SIG-M5 treated with dmso at 0.1 percent for 504 hours (cell line): ENCODE measurements around the gene ARHGAP33.

Source experiments
- DNase-seq: peaks from one replicate; lab custom pipeline; 2025; ENCODE audit not compliant: unreplicated experiment; lab: John Stamatoyannopoulos, UW

ARHGAP33 gene

DNA sequence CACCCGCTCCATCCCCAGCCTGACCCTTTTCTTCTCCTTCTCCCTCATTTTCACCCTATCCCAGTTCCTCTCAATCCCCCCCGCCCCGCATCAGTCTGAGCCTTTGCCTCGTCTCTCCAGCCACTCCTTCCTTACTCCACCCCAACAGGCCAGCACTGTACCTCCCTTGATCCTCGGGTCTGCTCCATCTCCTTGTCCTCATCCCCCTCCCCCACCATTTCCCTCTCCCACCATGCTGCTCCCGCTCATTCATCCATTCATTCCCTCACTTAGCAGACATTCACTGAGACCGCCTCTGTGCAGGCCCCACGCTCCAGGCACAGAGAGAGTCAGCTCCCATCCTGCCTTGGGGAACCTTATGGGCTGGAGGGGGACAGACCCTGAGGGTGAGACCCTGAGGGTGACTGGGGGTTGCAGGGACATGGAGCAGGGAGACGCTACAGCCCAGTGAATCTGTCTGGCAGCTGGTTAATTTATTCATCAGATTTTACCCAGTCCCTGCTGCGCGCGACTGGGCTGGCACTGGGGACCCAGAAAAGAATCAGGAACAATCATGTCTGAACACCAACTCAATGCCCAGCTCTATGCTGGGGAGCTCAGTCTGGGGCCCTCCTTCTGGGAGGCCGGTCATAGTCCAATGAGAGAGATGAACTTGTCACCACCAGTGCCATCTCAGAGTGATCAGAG, 881 bp downstream of the ARHGAP33 start:
- no peak for DNase-seq

DNA sequence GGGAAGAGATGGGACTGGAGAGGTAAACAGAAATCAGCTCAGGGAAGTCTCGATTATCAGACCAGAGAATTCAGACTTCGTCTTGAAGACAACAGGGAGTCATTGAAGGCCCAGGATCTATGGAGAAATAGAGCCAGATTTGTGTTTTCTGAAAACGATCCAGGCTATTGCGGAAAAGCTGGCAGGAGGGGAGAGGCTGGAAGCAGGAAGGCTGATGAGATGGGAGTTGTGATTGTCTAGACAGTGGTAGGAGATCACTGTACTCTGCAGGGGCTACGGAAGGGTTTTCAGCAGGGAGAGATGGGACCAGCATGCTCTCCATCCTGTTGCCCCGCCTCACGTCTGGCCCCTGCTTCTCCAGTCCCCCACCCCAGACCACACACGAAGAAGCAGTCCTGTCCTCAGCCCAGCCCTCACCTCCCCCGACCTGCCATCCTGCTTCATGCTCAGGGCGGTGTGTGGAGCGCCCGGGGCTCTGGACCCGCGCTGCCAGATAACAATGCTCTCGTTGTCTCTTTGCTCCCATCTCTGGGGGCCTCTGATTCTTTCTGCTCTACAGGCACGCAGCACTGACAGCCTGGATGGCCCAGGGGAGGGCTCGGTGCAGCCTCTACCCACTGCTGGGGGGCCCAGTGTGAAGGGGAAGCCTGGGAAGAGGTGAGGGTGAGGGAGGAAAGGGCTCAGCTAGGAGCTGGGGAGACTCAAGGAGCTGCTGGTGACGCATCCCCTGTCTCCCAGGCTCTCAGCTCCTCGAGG, 1.9 kb downstream of the ARHGAP33 start:
- no peak for DNase-seq

DNA sequence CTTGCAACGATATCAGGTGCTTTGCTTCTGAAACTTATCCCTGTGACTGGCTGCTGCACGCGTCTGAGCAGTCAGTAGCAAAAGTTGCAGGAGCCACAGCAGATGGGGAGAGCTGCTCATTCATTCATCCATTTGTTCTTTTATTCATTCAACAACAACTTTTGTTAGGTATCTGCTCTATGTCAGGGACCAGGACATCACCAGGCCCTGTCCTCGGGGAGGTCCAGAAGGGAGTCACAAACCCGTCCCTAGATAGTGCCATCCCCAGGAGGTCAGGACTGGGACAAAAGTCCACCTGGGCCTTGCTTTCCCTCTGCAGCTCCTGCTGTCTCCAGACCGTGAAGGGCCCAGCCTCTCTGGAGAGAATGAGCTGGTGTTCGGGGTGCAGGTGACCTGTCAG, 2.6 kb downstream of the ARHGAP33 start:
- DNase-seq: no peak

DNA sequence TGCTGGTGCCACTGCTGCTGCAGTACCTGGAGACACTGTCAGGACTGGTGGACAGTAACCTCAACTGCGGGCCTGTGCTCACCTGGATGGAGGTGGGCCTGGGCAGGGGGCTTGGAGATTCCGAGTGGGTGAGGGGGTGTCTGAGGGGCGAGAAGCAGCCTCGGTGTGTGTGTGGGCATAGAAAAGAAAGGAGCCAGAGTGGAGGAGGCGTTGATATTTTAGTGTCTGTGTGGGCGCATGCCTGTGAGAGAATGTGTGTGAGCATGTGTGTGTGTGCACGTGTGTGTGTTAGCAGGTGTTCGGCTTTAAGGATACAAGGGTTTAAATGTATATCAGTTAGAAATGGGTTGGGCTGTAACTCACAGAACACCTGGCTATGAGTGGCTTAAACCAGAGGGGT, 3.7 kb downstream of the ARHGAP33 start:
- no peak for DNase-seq

DNA sequence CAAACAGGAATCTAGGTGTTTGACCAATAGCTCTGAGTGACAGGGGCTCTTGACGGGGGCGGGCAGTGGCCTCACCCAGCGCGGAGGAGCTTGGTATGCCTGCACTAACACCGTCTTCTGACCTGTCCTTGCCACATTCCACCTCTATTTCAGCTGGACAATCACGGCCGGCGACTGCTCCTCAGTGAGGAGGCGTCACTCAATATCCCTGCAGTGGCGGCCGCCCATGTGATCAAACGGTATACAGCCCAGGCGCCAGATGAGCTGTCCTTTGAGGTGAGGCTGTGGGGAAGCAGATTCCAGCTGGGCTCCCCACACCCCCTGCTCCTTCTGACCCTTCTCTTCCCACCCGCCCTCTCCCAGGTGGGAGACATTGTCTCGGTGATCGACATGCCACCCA, 4.7 kb downstream of the ARHGAP33 start:
- no peak for DNase-seq

DNA sequence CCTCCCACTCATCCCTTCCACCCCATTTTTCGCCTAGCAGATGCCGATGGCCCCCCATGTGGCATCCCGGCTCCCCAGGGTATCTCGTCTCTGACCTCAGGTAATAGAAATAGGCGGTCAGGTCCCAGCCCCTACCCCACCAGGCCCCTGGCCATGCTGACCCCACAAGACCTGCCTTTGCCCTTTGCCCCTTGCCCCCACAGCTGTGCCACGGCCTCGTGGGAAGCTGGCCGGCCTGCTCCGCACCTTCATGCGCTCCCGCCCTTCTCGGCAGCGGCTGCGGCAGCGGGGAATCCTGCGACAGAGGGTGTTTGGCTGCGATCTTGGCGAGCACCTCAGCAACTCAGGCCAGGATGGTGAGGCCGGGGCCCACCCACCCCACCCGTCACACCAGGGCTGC, 5.4 kb downstream of the ARHGAP33 start:
- no peak for DNase-seq

DNA sequence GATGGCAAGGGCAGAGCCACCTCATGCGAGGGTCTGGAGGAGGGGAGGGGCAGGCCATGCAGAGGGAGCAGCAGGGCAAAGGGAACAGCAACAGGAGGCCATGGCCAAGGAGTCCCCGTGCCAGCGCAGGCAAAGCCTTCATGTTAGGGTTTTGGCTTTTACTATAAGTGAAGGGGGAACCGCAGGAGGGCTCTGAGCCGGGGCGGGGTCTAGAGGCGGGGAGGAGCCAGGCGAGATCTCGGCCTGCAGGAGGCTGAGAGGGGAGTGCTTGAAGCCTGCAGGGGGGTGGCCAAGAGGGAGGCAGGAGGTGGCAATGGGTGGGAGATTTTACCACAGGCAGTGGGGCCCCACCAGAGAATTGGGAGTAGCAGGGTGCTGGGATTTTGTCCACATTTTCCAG, 6.3 kb downstream of the ARHGAP33 start:
- DNase-seq: no peak

DNA sequence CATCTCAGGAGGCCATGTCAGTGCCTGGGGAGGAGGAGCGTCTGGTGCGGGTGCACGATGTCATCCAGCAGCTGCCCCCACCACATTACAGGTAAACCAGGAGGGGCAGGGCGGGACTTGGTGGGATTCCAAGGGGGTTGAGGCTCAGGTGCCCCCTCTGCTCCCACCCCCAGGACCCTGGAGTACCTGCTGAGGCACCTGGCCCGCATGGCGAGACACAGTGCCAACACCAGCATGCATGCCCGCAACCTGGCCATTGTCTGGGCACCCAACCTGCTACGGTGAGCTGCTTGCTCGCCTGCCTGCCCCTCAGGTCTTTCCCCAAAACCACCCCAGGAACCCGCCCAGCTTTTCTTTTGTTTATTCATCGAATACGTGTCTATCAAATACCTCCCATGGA, 7.2 kb downstream of the ARHGAP33 start:
- DNase-seq: no peak

DNA sequence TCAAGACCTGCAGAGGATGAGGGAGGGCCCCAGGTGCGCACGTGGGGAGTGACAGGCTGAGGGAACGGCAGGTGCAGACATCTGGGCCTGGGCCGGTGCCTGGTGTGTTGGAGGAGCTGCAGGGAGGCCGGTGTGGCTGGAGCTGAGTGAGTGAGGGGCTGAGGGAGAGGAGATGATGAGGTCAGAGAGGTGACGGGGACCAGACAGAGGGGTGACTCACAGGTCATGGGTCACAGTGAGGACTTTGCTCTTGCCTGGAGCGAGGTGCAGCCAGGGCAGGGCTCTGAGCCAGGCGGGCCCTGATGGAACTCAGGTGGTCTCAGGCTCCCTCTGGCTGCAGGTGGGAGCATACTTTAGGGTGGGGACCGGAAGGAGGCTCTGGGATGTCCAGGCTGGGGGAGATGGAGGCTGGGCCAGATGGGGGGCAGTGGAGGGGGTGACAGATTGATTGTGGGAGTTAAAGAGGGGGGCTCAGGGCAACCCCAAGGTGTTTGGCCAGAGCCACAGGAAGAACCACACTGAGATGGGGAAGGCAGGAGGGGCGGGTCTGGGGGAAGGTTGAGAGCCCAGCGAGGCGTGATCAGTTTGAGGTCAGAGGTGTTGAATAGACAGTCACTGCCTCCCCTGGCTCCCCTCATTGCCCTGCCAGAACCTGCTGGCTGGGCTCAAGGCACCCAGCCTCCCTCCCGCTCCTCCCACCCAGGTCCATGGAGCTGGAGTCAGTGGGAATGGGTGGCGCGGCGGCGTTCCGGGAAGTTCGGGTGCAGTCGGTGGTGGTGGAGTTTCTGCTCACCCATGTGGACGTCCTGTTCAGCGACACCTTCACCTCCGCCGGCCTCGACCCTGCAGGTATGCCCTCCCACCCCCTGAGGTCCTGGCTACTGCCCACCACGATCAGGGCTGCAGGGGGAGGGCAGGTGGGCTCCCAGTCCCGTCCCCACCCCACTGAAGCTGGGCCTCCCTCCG, 8.4 kb downstream of the ARHGAP33 start:
- DNase-seq: no peak

DNA sequence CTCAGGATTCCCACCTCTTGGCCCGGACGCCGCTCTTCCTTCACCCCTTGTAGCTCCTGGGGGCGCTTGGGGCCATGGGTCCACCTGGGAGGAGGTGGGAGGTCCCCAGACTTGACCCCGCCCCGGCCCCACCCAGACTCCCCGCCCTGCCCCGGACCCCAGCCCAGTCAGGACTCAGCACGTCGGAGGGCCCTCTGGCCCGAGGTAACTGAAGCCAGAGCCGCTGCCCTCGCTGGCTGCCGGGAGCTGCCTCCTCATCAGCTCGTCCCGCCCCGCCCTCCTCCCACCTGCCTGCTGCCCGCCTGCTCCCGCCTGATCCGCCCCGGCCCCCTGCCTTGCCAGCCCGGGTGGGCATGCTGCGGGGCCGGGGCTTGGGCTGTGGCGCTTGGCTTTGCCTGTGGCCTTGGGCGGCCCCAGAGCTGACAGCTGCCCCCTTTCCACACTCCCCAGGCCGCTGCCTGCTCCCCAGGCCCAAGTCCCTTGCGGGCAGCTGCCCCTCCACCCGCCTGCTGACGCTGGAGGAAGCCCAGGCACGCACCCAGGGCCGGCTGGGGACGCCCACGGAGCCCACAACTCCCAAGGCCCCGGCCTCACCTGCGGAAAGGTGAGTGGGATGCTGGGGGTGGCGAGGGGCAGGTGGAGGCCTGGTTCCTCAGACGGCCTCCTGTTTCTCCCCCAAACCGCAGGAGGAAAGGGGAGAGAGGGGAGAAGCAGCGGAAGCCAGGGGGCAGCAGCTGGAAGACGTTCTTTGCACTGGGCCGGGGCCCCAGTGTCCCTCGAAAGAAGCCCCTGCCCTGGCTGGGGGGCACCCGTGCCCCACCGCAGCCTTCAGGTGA, 9.4 kb downstream of the ARHGAP33 start:
- DNase-seq: no peak

DNA sequence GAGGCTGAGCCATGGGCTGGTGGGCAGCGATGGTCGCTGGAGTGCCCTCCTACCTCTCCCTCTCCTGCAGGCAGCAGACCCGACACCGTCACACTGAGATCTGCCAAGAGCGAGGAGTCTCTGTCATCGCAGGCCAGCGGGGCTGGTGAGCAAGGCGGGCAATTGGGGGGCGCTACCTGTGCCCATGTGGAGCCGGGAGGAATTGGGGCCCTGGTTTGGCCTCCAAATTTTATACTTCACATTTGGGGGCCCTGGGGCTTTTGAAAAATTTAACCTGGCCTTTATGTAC, 9.9 kb downstream of the ARHGAP33 start:
- no peak for DNase-seq

DNA sequence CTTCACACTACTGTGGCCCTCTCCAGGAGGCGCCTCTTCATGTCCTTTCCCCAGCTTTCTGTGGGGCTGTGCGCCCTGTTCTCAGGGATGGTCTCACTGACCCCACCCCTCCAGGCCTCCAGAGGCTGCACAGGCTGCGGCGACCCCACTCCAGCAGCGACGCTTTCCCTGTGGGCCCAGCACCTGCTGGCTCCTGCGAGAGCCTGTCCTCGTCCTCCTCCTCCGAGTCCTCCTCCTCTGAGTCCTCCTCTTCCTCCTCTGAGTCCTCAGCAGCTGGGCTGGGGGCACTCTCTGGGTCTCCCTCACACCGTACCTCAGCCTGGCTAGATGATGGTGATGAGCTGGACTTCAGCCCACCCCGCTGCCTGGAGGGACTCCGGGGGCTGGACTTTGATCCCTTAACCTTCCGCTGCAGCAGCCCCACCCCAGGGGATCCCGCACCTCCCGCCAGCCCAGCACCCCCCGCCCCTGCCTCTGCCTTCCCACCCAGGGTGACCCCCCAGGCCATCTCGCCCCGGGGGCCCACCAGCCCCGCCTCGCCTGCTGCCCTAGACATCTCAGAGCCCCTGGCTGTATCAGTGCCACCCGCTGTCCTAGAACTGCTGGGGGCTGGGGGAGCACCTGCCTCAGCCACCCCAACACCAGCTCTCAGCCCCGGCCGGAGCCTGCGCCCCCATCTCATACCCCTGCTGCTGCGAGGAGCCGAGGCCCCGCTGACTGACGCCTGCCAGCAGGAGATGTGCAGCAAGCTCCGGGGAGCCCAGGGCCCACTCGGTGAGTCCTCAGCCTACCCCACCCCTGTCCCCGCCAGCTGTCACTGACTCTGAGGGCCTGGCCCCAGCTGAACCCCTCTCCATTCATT, 11.2 kb downstream of the ARHGAP33 start:
- DNase-seq: no peak

DNA sequence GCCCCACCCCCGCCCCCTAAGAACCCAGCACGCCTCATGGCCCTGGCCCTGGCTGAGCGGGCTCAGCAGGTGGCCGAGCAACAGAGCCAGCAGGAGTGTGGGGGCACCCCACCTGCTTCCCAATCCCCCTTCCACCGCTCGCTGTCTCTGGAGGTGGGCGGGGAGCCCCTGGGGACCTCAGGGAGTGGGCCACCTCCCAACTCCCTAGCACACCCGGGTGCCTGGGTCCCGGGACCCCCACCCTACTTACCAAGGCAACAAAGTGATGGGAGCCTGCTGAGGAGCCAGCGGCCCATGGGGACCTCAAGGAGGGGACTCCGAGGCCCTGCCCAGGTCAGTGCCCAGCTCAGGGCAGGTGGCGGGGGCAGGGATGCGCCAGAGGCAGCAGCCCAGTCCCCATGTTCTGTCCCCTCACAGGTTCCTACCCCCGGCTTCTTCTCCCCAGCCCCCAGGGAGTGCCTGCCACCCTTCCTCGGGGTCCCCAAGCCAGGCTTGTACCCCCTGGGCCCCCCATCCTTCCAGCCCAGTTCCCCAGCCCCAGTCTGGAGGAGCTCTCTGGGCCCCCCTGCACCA, 11.9 kb downstream of the ARHGAP33 start:
- no peak for DNase-seq

DNA sequence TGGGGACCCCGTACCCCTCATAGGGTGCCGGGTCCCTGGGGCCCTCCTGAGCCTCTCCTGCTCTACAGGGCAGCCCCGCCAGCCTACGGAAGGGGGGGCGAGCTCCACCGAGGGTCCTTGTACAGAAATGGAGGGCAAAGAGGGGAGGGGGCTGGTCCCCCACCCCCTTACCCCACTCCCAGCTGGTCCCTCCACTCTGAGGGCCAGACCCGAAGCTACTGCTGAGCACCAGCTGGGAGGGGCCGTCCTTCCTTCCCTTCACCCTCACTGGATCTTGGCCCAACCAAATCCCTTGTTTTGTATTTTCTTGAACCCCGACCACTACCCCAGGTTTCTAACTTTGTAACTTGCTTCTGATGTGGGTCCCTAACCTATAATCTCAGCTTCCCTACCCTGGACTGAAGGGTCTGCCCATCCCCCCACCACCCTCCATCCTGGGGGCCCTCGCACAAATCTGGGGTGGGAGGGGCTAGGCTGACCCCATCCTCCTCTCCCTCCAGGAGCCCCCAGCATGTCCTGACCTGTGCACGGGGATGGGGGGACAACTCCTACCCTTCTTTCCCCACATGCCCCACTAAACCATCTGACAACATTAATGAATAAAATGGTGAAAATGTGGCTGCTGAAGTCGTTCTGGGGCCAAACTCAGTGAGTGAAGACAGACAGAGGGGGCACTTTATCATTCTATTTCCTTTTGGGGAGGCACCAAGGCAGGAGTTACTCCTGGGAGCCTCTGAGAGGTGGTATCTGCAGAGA, 13.0 kb downstream of the ARHGAP33 start:
- no peak for DNase-seq

DNA sequence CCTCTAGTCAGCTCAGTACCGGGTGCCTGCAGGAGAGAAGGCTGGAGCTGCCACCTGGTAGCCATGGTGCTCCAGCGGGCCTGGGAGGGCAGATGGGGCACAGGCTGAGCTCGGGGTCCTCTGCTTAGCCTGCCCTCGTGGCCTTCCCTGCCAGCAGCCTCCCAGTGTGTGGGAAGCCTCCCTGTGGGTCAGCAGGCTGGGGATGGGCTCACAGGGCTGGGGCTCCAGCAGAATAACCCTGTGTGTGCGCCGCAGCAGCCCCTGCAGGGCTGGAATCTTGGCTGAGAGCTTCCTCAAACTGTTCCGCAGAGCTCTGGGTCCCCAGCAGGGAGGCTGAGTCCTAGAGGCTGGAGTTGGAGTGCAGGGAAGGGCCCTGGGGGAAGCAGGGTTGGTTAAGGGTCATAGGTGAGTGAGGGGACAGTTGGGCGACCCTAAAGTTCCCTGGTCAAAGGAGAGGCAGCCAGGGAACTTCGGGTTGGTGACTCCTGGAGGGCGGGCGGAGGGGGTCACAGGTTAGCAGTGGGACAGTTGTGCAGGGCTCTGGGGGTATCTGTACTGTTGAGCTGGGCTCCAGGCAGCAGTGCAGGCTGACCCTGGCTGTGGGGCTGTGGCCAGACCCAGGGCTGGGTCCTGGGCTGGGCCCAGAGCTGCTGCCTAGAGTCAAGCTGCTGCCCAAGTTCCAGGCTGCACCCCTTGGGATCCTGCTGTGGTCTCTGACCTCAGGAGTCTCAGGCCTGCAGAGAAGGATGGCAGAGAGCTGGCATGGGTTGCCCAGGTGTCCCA, 14.0 kb downstream of the ARHGAP33 start:
- no peak for DNase-seq

DNA sequence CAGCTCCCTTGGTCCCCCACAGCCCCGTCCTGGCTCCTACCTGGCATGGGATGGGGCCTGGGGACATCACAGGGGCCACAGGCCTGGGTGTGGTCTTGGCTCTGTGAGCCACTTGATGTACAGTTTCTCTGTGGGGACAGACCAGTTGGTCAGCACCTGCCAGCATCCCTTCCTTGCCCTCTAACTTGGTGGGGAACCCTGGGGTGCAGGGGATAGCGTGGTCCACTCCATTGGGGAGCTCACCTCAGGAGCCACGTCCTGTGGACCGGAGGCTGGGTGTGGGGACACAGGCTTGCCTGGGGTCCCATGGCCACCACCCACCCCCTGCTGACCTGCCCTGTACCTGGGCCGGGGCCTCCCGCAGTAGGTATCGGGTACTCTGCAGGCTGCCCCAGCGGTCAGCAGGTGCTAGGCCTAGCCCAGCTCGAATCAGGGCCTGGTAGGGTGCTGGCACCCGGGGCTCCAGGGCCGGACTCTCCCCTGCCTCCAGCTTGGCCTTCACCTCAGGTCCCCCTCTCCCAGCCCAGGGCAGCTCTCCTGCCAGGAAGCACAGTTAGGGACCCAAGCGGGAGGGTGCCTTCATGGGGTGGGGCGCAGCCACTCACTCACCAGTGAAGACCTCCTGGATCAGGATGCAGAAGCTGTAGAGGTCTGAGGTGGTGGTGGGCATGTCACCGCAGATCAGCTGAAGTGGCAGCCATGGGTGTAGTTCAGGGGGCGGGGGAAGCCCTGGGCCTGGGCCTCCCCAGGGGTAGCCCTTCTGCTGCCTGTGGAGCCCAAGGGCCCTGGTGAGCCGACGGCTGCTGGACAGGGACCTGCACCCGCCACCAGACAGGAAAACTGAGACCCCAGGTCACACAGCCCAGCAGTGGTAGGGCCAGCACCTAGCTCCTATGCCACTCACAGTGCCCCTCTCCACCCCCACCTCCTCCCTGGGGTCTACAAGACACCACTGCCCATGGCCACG, 14.9 kb downstream of the ARHGAP33 start:
- DNase-seq: no peak
